ENCODE results near the gene KREMEN2.
"Not testable (repeated sequence)": the region's sequence is repeated elsewhere in the genome, so short reads cannot be mapped to it uniquely, and the experiment has no call there.

The KREMEN2 gene

DNA sequence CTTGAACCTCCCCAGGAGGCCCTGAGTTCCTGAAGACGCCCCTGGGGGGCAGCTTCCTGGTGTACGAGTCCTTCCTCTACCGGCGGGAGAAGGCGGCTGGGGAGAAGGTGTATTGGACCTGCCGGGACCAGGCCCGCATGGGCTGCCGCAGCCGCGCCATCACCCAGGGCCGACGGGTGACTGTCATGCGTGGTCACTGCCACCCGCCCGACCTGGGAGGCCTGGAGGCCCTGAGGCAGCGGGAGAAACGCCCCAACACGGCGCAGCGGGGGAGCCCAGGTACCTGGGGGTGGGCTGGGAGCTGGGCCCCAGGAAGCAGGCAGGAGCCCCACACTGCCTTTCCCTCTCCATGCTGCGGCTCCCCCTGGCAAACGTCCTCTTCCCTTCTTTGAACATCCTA lies 30.4 kb upstream of the KREMEN2 start:
- TF ChIP-seq, protein P1, sequence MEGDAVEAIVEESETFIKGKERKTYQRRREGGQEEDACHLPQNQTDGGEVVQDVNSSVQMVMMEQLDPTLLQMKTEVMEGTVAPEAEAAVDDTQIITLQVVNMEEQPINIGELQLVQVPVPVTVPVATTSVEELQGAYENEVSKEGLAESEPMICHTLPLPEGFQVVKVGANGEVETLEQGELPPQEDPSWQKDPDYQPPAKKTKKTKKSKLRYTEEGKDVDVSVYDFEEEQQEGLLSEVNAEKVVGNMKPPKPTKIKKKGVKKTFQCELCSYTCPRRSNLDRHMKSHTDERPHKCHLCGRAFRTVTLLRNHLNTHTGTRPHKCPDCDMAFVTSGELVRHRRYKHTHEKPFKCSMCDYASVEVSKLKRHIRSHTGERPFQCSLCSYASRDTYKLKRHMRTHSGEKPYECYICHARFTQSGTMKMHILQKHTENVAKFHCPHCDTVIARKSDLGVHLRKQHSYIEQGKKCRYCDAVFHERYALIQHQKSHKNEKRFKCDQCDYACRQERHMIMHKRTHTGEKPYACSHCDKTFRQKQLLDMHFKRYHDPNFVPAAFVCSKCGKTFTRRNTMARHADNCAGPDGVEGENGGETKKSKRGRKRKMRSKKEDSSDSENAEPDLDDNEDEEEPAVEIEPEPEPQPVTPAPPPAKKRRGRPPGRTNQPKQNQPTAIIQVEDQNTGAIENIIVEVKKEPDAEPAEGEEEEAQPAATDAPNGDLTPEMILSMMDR (IDR thresholded peaks at IDR 0.05; ENCODE audit: low read depth, low read length, missing control alignments), result no peak
- DNase-seq (ENCODE audit: low read depth), result no peak
- H3K4me3 ChIP-seq (ENCODE audit: low read depth, low read length), result no peak overlapping the region

- H3K4me3 ChIP-seq (ENCODE audit: low read depth, low read length), result no peak overlapping the region
- DNase-seq (ENCODE audit: low read depth), result no peak
- TF ChIP-seq, protein P1 (IDR thresholded peaks at IDR 0.05; ENCODE audit: low read depth, low read length, missing control alignments), result no peak
These were observed 29.6 kb upstream of the KREMEN2 start for GRCh38 chr16:2934450-2934849.

- no peak for DNase-seq (ENCODE audit: low read depth)
- no peak overlapping the region for H3K4me3 ChIP-seq (ENCODE audit: low read depth, low read length)
- TF ChIP-seq, protein P1 (IDR thresholded peaks at IDR 0.05; ENCODE audit: low read depth, low read length, missing control alignments), result no peak
These were observed 27.6 kb upstream of the KREMEN2 start for GRCh38 chr16:2936436-2937011.

- TF ChIP-seq, protein P1 (IDR thresholded peaks at IDR 0.05; ENCODE audit: low read depth, low read length, missing control alignments), result no peak
- no peak overlapping the region for H3K4me3 ChIP-seq (ENCODE audit: low read depth, low read length)
- no peak for DNase-seq (ENCODE audit: low read depth)
These were observed 26.9 kb upstream of the KREMEN2 start for GRCh38 chr16:2937170-2937569.

DNA sequence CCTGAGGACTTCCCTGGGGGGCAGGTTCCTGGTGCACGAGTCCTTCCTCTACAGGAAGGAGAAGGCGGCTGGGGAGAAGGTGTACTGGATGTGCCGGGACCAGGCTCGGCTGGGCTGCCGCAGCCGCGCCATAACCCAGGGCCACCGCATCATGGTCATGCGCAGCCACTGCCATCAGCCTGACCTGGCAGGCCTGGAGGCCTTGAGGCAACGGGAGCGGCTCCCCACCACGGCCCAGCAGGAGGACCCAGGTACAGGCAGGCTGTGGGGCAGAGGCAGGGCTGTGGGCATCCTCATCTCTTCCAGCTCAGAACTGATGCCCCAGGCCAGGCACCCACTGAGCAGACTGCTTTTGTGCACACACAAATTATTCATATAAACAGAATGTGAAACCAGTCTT lies 25.9 kb upstream of the KREMEN2 start:
- no peak overlapping the region for H3K4me3 ChIP-seq (ENCODE audit: low read depth, low read length)
- TF ChIP-seq, protein P1 (IDR thresholded peaks at IDR 0.05; ENCODE audit: low read depth, low read length, missing control alignments), result no peak
- no peak for DNase-seq (ENCODE audit: low read depth)

DNA sequence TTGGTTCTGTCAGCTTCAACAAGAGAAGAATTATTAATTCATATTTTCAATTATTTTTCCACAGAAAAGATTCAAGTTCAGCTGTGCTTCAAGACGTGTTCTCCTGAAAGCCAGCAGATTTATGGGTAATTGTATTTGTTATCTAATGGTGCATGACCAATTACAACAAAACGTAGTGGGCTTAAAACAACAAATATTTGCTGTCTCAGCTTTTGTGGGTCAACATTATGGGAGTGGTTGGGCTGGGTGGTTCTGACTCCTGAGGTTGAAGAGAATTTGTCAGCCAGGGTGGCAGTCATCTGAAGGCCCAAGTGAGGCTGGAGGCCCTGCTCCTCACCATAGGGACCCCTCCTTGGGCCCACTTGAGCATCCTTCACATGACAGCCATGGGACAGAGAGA lies 24.1 kb upstream of the KREMEN2 start:
- TF ChIP-seq, protein P1 (IDR thresholded peaks at IDR 0.05; ENCODE audit: low read depth, low read length, missing control alignments), result no peak
- DNase-seq (ENCODE audit: low read depth), result no peak

DNA sequence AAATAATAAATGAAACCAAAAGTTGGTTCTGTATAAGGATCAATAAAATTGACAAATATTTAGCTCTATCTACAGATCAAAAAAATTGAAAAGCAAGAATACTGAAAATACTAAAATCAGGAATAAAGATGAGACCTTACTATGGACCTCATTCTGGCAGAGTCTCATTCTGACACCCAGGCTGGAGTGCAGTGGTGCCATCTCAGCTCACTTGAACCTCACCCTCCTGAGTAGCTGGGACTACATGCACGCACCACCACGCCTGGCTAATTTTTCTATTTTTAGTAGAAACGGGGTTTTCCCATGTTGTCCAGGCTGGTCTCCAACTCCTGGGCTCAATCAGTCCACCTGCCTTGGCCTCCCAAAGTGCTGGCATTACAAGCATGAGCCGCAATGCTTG lies 22.0 kb upstream of the KREMEN2 start:
- DNase-seq (ENCODE audit: low read depth), result no peak
- TF ChIP-seq, protein P1 (IDR thresholded peaks at IDR 0.05; ENCODE audit: low read depth, low read length, missing control alignments), result no peak

More for the DNA sequence above, 24.1 kb upstream of the KREMEN2 start:
- no peak overlapping the region for H3K4me3 ChIP-seq (ENCODE audit: low read depth, low read length)

DNA sequence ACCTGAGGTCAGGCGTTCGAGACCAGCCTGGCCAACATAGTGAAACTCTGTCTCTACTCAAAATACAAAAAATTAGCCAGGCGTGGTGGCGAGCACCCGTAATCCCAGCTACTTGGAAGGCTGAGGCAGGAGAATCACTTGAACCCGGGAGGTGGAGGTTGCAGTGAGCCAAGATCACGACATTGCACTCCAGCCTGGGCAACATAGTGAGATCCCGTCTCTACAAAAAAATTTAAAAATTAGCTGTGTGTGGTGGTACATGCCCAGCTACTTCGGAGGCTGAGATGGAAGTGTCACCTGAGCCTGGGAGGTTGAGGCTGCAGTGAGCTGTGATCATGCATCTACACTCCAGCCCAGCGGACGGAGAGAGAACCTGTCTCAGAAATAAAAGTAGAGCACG lies 20.4 kb upstream of the KREMEN2 start:
- DNase-seq (ENCODE audit: low read depth); H3K4me3 ChIP-seq (ENCODE audit: low read depth, low read length): not testable (repeated sequence)

More for the DNA sequence above, 22.0 kb upstream of the KREMEN2 start:
- H3K4me3 ChIP-seq (ENCODE audit: low read depth, low read length), result no peak overlapping the region

All from GM12864 (cell line).